B cell (primary cell): ENCODE measurements around the gene SDK2. TPM values are rescaled to one million over a fixed set of nuclear protein-coding genes. Genes with fewer than 3 reads are reported as not detected.

Experiments
- ATAC-seq: fragments of 200-7000 bp; cut with Tn5 transposase; one replicate; pipeline ENCODE4 v1.10.0; 2021; ENCODE audit warnings: low read depth, mild to moderate bottlenecking, moderate number of reproducible peaks, moderate library complexity
- CTCF ChIA-PET: fragments of 350-600 bp; sonication (Branson Sonifier 250); formaldehyde crosslinking; loops from one replicate; lab custom pipeline; 2021; ENCODE audit warnings: antibody characterized with exemption, inconsistent platforms; lab: Charles Lee
- POLR2A ChIA-PET: fragments of 350-600 bp; sonication (Branson Sonifier 250); formaldehyde crosslinking; loops from one replicate; lab custom pipeline; 2021; ENCODE audit warnings: antibody characterized with exemption; lab: Charles Lee
- DNase-seq: peaks from one replicate; pipeline ENCODE4 v3.0.0; 2013
- H2AFZ ChIP-seq: 2 replicates; pipeline ENCODE4 v1.6.1; 2012; ENCODE audit warnings: mild to moderate bottlenecking, low read depth, low read length; ENCODE audit not compliant: insufficient read depth, poor library complexity, severe bottlenecking
- H3K27ac ChIP-seq, 2 donors: 1 replicate in 1 of 2; 2 replicates in 1 of 2; pipeline ENCODE4 v1.5.1; 2012 to 2013; ENCODE audit warnings: low read length in 2 of 2, mild to moderate bottlenecking in 2 of 2, moderate library complexity in 1 of 2
- H3K27me3 ChIP-seq, 4 experiments: fragments of 200-600 bp in 1 of 4; sonication (generic) in 1 of 4; replicated peaks in 1 of 4; 1 replicate in 2 of 4; 2 replicates in 2 of 4; pipeline versions ENCODE4 v1.6.1 to v1.7.0; 2013 to 2016; ENCODE audit warnings: low read length in 3 of 4, mild to moderate bottlenecking in 2 of 4, mixed read lengths in 1 of 4, moderate library complexity in 1 of 4; ENCODE audit not compliant: insufficient read depth in 4 of 4, control insufficient read depth in 3 of 4; ENCODE audit errors: control extremely low read depth in 1 of 4
- H3K36me3 ChIP-seq, 2 experiments: replicated peaks in 1 of 2; 1 replicate in 1 of 2; 2 replicates in 1 of 2; pipeline versions ENCODE4 v1.6.1 to v1.7.1; 2013; ENCODE audit warnings: low read length in 1 of 2; ENCODE audit not compliant: insufficient read depth in 2 of 2, control insufficient read depth in 1 of 2; ENCODE audit errors: control extremely low read depth in 1 of 2, extremely low read depth in 1 of 2
- H3K4me1 ChIP-seq, 2 donors: fragments of 200-600 bp in 1 of 2; sonication (generic) in 1 of 2; 1 replicate in 1 of 2; 2 replicates in 1 of 2; pipeline versions ENCODE4 v1.5.1 to v1.6.1; 2013 to 2017; ENCODE audit warnings: low read length in 2 of 2; ENCODE audit not compliant: control insufficient read depth in 2 of 2, insufficient read depth in 2 of 2
- H3K4me2 ChIP-seq: replicated peaks from 2 replicates; pipeline ENCODE3; 2012; ENCODE audit warnings: mild to moderate bottlenecking, low read depth, low read length; ENCODE audit not compliant: poor library complexity, severe bottlenecking
- H3K4me3 ChIP-seq, 5 experiments: fragments of 200-600 bp in 1 of 5; sonication (generic) in 1 of 5; 1 replicate in 3 of 5; 2 replicates in 2 of 5; pipeline versions ENCODE4 v1.5.1 to v1.7.0; 2011 to 2016; ENCODE audit warnings: low read length in 4 of 5, mild to moderate bottlenecking in 4 of 5, low read depth in 2 of 5, control low read depth in 1 of 5, moderate library complexity in 1 of 5; ENCODE audit not compliant: insufficient read depth in 1 of 5; ENCODE audit errors: control extremely low read depth in 1 of 5, extremely low read depth in 1 of 5
- H3K79me2 ChIP-seq: fragments of 200-600 bp; sonication (generic); one replicate; pipeline ENCODE4 v1.6.0; 2016; ENCODE audit warnings: low read length; ENCODE audit not compliant: control insufficient read depth, insufficient read depth
- H3K9ac ChIP-seq: fragments of 200-600 bp; sonication (generic); 2 replicates; pipeline ENCODE4 v1.6.1; 2017; ENCODE audit warnings: mild to moderate bottlenecking, low read length, moderate library complexity
- H3K9me3 ChIP-seq, 3 donors: one replicate each; pipeline versions ENCODE4 v1.6.1 to v1.7.1; 2013; ENCODE audit warnings: low read length in 2 of 3; ENCODE audit not compliant: control insufficient read depth in 2 of 3, insufficient read depth in 1 of 3; ENCODE audit errors: control extremely low read depth in 1 of 3
- H4K20me1 ChIP-seq: 2 replicates; pipeline ENCODE4 v1.6.0; 2012; ENCODE audit warnings: mild to moderate bottlenecking, low read length; ENCODE audit not compliant: insufficient read depth, control insufficient read depth, poor library complexity, severe bottlenecking
- H3K27ac Mint-ChIP-seq: one replicate; pipeline ENCODE4 v1.8.0; 2021; ENCODE audit warnings: mixed read lengths
- H3K27me3 Mint-ChIP-seq: one replicate; pipeline ENCODE4 v1.8.0; 2021; ENCODE audit warnings: mixed read lengths
- H3K4me1 Mint-ChIP-seq: one replicate; pipeline ENCODE4 v1.8.0; 2021; ENCODE audit warnings: mixed read lengths
- H3K4me3 Mint-ChIP-seq: one replicate; pipeline ENCODE4 v1.8.0; 2021; ENCODE audit warnings: mixed read lengths
- H3K9me3 Mint-ChIP-seq: one replicate; pipeline ENCODE4 v1.8.0; 2022; ENCODE audit warnings: mixed read lengths; ENCODE audit not compliant: insufficient read depth
- CTCF ChIP-seq: fragments of 200-600 bp; IDR thresholded peaks from one replicate; pipeline ENCODE4 v1.8.0; 2022; ENCODE audit warnings: antibody characterized with exemption, mild to moderate bottlenecking
- EZH2 ChIP-seq: IDR thresholded peaks from 2 replicates; pipeline ENCODE4 v1.6.1; 2012; ENCODE audit warnings: borderline replicate concordance, low read depth, mild to moderate bottlenecking, moderate library complexity, low read length; ENCODE audit not compliant: insufficient read depth, poor library complexity, severe bottlenecking
- WGBS: methylation state at CpG from one replicate; pipeline ENCODE4 v1.1.5; 2013; ENCODE audit warnings: missing lambda C conversion rate; ENCODE audit not compliant: insufficient coverage; 5-methylcytosine and 5-hydroxymethylcytosine counted together
- intact Hi-C: fragments of 100-400 bp; cut with micrococcal nuclease; formaldehyde crosslinking; loops from one replicate; pipeline ENCODE4 v1.10.0; 2022
- polyA plus RNA-seq: library from polyadenylated mRNA; depleted of rRNA; stranded (reverse); fragments of >200 nt; gene quantifications from 2 replicates; pipeline ENCODE4 v1.2.3, GENCODE V29; 2012
- total RNA-seq, 2 donors: library from RNA; stranded (reverse); fragments of 120-200 nt in 1 of 2; gene quantifications; 1 replicate in 1 of 2; 2 replicates in 1 of 2; pipeline versions ENCODE4 v1.2.3 to v1.2.4, GENCODE V29; 2013 to 2022

SDK2 gene
- total and polyA plus RNA-seq, 2 donors (not counting 1 experiment from before 2014, with no cell fraction given): 3.2 to 13.0 TPM

DNA sequence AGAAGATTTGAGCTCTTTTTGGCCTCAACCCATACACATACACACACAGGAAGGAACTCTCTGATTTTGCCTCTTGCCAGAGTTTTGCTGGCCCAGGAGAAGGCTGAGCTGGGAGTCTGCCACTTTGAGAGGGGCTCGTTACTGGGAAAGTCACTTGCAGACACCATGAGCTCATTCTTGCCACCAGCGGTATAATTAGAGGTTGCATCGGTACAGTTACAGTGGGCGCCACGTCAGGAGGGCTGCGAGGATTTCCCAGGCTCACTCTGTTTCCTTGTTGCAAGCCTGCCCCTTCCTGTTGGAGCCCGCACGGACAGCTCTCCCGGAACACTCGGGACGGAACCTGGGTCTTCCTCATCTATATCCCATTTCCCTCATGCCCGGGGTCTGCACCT is 3.1 kb upstream of the SDK2 start:
- no peak overlapping the region for H2AFZ ChIP-seq
- Mint-ChIP-seq H3K9me3 (no peaks in the 10 kb centered on the region), H3K27ac (no peak overlapping the region), H3K4me3 (no peak overlapping the region), H3K4me1 (peaks cover 12% of the 10 kb centered on the region), H3K27me3 (peaks cover 4% of the 10 kb centered on the region)
- H3K36me3 ChIP-seq: no peaks in the 10 kb centered on the region
- H3K27me3 ChIP-seq: peaks cover 0 to 23% (median 0%) of the 10 kb centered on the region in 4 experiments
- CTCF ChIA-PET: interaction anchor here (1.4 to 5.1 kb wide), 9 partner anchors 13 to 556 kb away, joined by 4 to 58 read pairs (median 18); partner anchors contain the start of gene RPL38
- no peak overlapping the region for H3K27ac ChIP-seq
- peaks cover 0 to 4% (median 0%) of the 10 kb centered on the region in 3 donors for H3K9me3 ChIP-seq
- no peak overlapping the region for H3K4me3 ChIP-seq
- POLR2A ChIA-PET: no interaction called here
- no peak for TF ChIP-seq EZH2
- TF ChIP-seq CTCF: no peak
- H3K79me2 ChIP-seq: peaks cover 14% of the 10 kb centered on the region
- H4K20me1 ChIP-seq: peaks cover 6% of the 10 kb centered on the region
- H3K4me2 ChIP-seq: no peak overlapping the region
- ATAC-seq: no peak
- intact Hi-C loops: no loop called here
- H3K9ac ChIP-seq: no peak overlapping the region
- WGBS: 82% methylated on average over 6 of the region's 12 CpGs
- peaks cover 6 to 20% of the 10 kb centered on the region in 2 donors for H3K4me1 ChIP-seq
- DNase-seq: no peak

- ChIA-PET POLR2A (interaction anchor here (0.8 kb wide), 1 partner anchor 79 kb away, joined by 3 read pairs; no protein-coding TSS in a partner anchor), CTCF (interaction anchor here (0.6 to 5.1 kb wide), 19 partner anchors 9 to 921 kb away, joined by 3 to 58 read pairs (median 4); partner anchors contain the start of gene RPL38)
These were observed 2.4 kb upstream of the SDK2 start for GRCh38 chr17:73646409-73647300.

More at GRCh38 chr17:73646409-73647300, 2.4 kb upstream of the SDK2 start:
- Histone ChIP-seq H3K9ac (no peak overlapping the region), H3K79me2 (peaks cover 20% of the 10 kb centered on the region), H3K36me3 (no peaks in the 10 kb centered on the region), H3K4me3 (no peak overlapping the region), H3K4me2 (no peak overlapping the region), H3K9me3 (peaks cover 0 to 4% (median 0%) of the 10 kb centered on the region in 3 donors), H2AFZ (no peak overlapping the region), H3K27ac (no peak overlapping the region), H3K27me3 (peaks cover 0 to 23% (median 0%) of the 10 kb centered on the region in 4 experiments), H4K20me1 (peaks cover 12% of the 10 kb centered on the region), H3K4me1 (peaks cover 12 to 27% of the 10 kb centered on the region in 2 donors)
- DNase-seq (peak; percentile 55), ATAC-seq (peak; percentile 20)
- Mint-ChIP-seq H3K4me1 (peaks cover 18% of the 10 kb centered on the region), H3K4me3 (peak overlapping the region; percentile 69), H3K9me3 (no peaks in the 10 kb centered on the region), H3K27ac (peak overlapping the region; percentile 28), H3K27me3 (peaks cover 4% of the 10 kb centered on the region)
- WGBS: 72% methylated on average over 18 of the region's 19 CpGs
- intact Hi-C loops: no loop called here
- TF ChIP-seq CTCF (peak; percentile 21), EZH2 (no peak)
